T-helper 2 cell (primary cell): ENCODE data around the gene EFHC1.
"Not testable (repeated sequence)": the region's sequence is repeated elsewhere in the genome, so short reads cannot be mapped to it uniquely, and the experiment has no call there.

ENCODE experiments used
- DNase-seq, 5 experiments: peaks; one replicate each; pipeline versions ENCODE4 v3.0.0 to v3.0.0-alpha.2; 2012 to 2022

Gene EFHC1

GRCh38 chr6:52399511-52400312, 20.4 kb upstream of the EFHC1 start:
- peak in 1 of 5 experiments; percentile 57 for DNase-seq

- no peak for DNase-seq
These were observed 19.7 kb upstream of the EFHC1 start for GRCh38 chr6:52400313-52401041.

GRCh38 chr6:52403086-52403485, 17.1 kb upstream of the EFHC1 start:
- no peak for DNase-seq

GRCh38 chr6:52403627-52404026, 16.5 kb upstream of the EFHC1 start:
- DNase-seq: no peak

- no peak for DNase-seq
These were observed 14.9 kb upstream of the EFHC1 start for GRCh38 chr6:52405243-52405642.

- peak in 1 of 5 experiments; percentile 64 for DNase-seq
These were observed 12.7 kb upstream of the EFHC1 start for GRCh38 chr6:52407467-52407866.

- no peak for DNase-seq
These were observed 10.6 kb upstream of the EFHC1 start for GRCh38 chr6:52409499-52409898.

GRCh38 chr6:52410979-52411378, 9.2 kb upstream of the EFHC1 start:
- no peak for DNase-seq

- no peak for DNase-seq
These were observed 8.2 kb upstream of the EFHC1 start for GRCh38 chr6:52411911-52412310.

GRCh38 chr6:52415333-52415732, 4.8 kb upstream of the EFHC1 start:
- no peak for DNase-seq

GRCh38 chr6:52415917-52416628, 4.1 kb upstream of the EFHC1 start:
- no peak for DNase-seq

GRCh38 chr6:52416629-52417151, 3.5 kb upstream of the EFHC1 start:
- peak in 2 of 5 experiments; percentile 42 to 74 for DNase-seq

- no peak for DNase-seq
These were observed 2.4 kb upstream of the EFHC1 start for GRCh38 chr6:52417675-52418111.

- DNase-seq: no peak
These were observed 1.5 kb upstream of the EFHC1 start for GRCh38 chr6:52418606-52419005.

- DNase-seq: no peak
These were observed 671 bp downstream of the EFHC1 start for GRCh38 chr6:52420668-52421358.

- DNase-seq: no peak
These were observed 2.0 kb downstream of the EFHC1 start for GRCh38 chr6:52422156-52422555.

GRCh38 chr6:52423448-52423847, 3.3 kb downstream of the EFHC1 start:
- DNase-seq: no peak

- no peak for DNase-seq
These were observed 3.8 kb downstream of the EFHC1 start for GRCh38 chr6:52423971-52424381.

GRCh38 chr6:52424513-52424912, 4.4 kb downstream of the EFHC1 start:
- DNase-seq: no peak

- DNase-seq: no peak
These were observed 6.5 kb downstream of the EFHC1 start for GRCh38 chr6:52426667-52427066.

GRCh38 chr6:52433294-52433693, 13.2 kb downstream of the EFHC1 start:
- DNase-seq: not testable (repeated sequence)

GRCh38 chr6:52435345-52435744, 15.2 kb downstream of the EFHC1 start:
- no peak for DNase-seq

GRCh38 chr6:52438926-52439325, 18.8 kb downstream of the EFHC1 start:
- no peak for DNase-seq
